ENCODE measurements around the gene ZP4.
A peak's percentile ranks its signal among the peaks of the same experiment; 100 is the strongest.

Gene ZP4, protein sequence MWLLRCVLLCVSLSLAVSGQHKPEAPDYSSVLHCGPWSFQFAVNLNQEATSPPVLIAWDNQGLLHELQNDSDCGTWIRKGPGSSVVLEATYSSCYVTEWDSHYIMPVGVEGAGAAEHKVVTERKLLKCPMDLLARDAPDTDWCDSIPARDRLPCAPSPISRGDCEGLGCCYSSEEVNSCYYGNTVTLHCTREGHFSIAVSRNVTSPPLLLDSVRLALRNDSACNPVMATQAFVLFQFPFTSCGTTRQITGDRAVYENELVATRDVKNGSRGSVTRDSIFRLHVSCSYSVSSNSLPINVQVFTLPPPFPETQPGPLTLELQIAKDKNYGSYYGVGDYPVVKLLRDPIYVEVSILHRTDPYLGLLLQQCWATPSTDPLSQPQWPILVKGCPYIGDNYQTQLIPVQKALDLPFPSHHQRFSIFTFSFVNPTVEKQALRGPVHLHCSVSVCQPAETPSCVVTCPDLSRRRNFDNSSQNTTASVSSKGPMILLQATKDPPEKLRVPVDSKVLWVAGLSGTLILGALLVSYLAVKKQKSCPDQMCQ

DNA sequence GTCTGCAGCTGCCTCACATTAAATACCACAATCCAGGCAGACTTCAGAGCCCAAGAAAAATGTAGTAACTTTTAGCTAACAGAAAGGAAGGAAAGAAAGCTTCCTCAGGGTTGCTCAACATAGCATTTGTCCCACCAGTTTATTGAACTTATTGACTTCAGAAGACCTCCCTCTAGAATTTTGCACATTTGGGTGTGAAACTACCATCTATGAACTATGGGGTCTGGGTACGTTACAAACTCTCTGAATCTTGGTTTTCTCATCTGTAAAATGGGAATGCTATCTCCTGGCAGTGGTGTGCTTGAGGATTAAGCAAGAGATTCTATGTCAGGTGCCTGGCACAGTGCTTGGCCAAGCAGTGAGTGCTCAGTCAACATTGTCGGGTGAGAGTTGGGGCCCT is at the start of gene ZP4:
TSS of gene ZP4 (minus strand) at position 101 of the 400 bp plus-strand sequence. CDS start 287 bp downstream, outside the sequence.
- DNase-seq, result no peak

DNA sequence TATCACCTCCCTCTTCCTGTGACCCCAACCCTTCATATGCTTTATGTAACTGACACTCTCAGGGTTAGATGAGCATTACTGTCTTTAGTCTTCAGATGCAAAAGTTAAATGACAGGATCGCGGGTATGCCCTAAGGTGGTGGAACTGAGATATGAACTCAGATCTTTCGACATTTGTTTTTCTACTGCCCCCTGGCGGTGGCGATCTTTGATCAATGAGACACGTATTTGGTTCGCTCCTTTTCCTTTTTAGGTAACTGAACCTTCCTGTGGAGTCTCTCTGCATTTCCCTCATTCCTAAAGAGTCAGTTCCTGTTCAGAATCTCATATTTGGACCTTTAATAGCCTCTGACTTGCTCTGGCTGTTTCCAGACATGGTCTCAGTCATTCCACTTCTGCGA is 47.8 kb upstream of the ZP4 start:
- peak; percentile 69 for DNase-seq

DNA sequence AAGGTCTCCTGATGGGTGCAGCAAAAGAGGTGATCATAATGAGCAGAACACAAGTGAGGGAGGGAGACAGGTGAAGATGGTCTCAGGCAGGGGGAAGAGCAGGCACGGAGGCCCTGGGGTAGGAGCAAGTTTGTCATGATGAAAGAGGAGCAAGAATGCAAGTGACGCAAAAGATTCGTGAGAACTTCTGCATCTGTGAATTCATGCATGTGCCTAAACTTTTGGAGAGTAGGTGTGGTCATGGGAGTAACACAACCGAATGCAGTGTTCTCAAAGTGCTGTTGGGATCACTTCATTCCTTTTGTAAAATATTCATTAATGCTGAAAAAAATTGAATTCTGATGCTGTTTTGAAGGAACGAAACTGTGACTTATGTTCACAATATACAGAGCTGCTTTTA is 47.3 kb upstream of the ZP4 start:
- no peak for DNase-seq

DNA sequence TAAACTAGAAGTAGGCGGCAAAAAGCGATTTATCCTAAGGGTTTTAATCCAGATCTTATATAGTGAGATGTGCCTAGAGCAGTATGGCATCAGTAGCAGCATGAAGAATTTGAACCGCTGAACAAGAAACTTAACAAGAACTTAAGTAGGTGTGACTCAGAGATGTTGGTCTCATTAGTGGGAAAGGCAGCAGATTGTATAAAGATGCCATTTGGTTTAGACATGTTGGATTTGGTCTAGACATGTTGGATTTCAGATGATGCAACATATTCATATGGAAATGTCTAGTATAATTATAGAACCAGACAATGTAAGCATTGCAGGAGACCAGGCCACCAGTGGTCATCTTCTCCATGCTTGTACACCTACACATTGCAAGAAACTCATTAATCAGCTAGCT is 42.1 kb upstream of the ZP4 start:
- DNase-seq, result no peak

DNA sequence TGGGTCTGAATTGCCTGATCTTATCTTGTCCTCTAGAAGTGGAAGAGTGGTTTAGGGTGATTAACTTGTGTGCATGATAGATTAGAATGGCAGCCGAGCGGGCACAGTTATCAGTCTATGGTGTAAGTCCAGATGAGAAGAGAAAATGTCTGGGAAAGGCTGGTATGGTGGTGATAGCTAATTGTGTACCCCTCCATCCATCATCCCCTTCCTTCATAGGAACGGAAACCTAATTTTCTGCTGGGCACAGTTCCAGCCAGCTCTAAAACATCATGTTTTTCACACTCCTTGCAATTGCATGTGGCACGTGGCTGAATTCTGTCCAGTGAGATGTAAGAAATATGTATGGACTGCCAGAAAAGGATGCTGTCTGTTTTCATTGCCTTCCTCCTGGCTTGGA is 40.9 kb upstream of the ZP4 start:
- DNase-seq, result no peak

DNA sequence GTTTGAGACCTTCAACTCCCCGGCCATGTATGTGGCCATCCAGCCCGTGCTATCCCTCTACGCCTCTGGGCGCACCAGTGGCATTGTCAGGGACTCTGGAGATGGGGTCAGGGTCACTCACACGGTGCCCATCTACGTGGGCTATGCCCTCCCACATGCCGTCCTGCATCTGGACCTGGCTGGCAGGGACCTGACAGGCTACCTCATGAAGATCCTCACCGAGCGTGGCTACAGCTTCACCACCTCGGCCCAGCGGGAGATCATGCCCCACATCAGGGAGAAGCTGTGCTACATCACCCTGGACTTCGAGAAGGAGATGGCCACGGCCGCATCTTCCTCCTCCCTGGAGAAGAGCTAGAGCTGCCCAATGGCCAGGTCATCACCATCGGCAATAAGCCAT is 36.5 kb upstream of the ZP4 start:
- DNase-seq, result no peak

DNA sequence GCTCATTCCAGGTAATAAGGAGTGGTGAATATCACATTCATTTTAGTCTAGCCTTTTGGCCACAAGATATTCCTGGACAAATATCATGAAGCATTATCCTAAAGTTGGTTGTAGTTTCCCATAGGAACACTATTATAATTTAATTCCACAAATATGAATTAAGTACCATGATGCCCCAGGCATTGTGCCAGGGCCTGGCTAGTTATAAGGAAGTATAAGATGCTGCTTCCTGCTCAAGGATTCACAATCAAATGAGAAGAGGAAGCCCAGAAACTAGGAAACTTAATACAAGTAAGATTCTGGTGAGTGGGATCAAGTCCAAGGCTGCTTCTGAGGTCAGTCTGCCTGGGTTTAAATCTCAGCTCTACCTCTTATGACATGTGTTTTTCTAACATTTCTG is 30.6 kb upstream of the ZP4 start:
- no peak for DNase-seq

DNA sequence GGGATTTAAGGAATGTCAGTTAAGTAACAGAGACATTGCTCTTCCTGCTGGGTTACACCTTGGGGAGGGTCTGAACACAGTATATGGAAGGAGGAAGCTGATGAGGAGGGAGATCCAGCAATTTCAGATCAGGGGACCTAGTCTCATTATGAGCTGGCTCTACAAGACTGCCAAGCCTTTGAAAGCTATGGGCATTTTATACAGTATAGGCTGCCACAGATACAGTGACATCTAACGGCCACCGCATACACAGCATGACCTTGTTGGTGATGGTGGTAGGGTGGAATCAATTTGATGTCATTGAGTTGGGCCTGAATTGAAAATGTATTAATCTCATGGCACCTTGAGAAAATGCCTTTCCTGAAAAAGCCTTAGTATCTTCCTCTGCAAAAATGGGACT is 22.6 kb upstream of the ZP4 start:
- DNase-seq, result no peak

DNA sequence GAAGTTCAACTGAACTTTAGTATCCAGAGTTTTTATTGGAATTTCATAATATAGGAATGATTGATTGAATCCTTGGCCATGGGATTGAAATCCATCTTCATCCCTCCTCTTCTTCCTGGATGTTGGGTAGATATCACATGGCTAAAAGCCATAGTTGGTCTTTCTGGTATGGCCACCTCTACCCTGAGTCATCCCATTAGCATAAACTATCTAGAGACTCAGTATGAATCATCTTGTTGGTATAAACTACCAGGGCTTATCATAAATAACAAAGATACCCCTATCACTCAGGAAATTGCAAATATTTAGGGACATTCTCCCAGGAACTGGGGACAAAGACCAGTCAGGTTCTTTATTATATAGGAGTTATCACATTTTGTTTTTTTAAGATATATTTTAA is 21.2 kb upstream of the ZP4 start:
- DNase-seq, result no peak

DNA sequence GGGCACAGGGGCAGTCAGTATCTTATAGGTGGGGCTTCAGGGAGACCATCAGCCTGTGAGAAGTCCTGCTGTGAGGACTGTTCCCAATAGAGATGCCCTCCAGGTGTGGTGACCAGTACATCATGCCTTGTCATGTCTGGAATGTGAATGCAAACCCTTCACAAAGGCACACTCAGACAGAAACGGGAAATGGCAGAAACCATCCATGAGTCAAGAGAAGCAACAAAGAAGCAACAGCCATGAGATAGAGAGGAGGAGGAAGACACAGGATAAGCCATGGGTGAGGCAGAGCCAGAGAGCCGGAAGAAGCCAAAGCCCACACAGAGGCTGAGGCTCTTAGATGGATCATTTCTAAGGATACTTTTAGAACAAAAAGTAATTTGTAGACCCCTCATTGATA is 20.1 kb upstream of the ZP4 start:
- DNase-seq, result no peak

DNA sequence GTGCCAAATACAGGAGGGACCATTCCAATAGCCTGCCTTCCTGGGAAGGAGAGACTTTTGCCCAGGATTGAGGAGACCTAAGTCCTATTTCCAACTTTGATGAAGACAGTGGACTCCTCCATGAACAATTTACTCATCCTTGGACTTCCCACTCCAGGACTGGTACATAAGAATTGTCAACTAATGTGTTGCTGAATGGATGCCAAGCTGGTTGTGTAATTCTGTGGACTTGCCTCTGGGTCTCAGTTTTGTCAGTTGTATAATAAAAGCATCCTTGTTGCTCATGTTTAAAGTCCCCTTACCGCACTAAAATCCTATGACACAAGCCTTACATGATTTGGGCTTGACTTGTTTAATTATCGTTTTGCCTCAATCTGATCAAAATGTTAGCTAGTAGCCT is 13.2 kb upstream of the ZP4 start:
- no peak for DNase-seq

DNA sequence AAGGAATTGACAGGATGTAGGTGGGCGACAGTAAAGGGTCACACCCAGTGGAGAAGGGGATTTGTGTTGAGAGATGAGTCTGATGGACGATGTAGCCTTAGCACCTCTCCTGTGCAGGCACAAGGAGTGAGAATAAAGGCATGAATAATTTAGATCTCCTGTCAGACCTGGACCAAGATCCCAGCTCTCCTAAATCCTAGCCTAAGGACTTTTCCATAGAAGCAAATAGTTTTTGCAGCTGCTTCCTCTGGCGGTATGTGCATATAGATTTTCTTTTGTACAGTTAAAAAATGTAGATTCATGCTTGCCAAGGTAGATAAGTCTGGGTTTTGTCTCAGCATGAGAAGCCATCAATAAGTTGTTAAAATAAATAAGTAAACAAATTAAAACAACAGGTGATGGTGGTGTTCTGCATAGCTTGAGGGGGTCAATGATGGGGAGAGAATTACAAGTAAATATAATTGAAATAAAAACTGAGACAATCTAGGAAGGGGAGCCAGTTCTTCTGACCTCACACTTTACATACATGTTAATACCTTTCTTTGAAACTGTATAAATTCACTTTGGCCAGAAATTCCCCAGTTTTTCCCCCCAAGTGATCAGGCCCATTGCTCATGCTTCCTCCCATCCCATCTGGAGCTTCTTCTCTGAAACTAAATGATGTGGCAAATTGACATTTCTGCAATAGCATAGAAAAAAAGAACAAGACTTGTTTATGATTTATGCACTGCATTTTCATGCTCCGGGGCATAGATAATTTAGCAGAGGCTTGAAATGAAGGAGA is 12.4 kb upstream of the ZP4 start:
- DNase-seq, result no peak

DNA sequence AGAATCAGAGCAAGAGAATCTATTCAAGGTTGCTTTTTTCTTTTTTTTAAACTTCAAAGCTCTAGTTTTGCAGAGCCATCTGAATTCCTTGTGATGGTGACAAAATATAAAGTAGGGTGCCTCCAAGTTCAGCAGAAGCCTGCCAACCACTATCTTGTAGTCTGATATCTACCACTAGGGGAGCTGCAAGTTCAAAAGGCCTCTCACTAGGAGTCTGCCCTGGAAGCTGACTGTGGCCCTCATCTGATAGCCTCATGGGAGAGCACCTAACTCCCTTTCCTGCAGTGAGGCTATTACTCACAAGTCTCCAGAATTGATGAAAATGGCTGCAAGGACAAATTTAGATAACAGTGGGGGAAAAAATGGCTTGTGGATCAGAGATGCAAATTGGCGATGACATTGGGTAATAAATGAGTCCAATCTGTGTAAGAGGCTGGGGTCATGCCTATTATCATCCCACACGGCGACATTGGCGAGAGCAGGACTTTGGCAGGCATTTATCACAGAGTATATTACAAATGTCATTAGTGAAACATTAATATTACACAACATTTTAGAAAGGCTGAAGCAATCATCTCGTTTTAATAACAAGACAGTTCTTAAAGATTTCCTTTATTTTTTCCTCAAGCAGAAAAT is 10.7 kb upstream of the ZP4 start:
- peak; percentile 49 for DNase-seq

DNA sequence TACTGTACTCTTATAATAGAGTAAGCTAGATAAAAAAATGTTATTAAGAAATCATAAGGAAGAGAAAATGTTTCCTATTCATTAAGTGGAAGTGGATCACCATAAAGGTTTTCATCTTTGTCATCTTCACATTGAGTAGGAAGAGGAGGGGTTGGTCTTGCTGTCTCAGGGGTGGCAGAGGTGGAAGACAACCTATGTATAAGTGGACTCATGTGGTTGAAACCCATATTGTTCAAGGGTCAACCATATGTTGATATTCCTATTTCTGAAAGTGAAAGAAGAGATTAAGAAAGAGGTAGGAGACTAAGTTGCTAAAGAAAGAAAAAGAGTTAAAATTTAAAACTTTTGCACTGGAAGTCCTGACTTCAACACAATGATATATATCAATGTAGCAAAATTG is 4.9 kb upstream of the ZP4 start:
- no peak for DNase-seq

DNA sequence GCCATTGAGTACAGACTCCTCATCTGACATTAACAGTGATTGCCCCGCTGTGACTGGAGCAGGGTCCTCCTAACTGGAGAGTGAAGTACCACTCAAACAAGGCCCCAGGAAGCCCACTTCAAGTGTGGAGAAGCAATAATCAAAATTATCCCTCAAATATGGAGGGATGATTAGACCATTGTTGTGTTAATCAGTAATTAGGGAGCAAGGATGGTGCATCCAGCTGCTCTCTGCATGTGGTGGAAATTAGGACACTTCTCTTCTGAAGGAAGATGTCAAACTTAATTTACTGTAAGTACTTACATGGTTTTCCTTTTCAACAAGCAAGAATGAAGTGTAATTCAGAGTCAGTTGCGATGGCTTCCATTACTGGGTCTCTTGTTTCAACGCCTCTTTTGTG is 3.4 kb upstream of the ZP4 start:
- no peak for DNase-seq

DNA sequence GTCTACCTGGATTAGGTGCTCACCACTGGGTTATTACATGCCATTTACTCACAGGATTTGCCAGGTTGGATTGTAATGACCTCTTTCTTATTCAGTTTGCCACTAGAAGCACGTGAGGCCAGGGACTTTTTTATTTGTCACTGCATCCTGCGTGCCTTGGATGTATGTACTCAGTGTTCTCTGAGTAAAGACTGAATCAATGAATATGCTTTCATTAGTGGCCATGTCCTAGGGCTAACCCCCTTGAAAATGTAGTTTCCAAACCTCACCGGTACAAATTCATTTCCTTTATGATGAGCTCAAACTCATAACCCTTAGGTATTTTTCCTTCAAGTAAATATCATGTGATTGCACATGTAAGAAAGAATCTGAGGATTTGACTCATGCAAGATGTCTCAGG is 1.3 kb upstream of the ZP4 start:
- DNase-seq, result no peak

DNA sequence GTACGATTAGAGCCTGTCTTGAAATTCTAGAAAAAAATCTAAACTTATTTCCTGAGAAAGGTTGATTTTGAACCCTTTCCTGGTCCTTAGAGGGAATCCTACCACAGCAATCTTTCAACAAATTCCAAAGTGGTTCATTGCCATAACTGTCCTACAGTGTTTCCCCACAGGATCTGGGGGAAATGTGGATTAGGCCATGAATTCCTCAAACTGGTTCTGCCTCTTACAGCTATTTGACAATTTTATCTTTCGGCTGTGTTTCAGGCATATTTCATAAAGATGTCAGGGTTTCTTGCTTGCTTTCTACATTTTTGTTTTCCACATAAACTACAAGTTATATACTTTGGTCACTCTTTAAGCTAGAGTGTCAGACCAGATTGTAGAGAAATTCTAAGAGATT is 544 bp upstream of the ZP4 start:
- no peak for DNase-seq

DNA sequence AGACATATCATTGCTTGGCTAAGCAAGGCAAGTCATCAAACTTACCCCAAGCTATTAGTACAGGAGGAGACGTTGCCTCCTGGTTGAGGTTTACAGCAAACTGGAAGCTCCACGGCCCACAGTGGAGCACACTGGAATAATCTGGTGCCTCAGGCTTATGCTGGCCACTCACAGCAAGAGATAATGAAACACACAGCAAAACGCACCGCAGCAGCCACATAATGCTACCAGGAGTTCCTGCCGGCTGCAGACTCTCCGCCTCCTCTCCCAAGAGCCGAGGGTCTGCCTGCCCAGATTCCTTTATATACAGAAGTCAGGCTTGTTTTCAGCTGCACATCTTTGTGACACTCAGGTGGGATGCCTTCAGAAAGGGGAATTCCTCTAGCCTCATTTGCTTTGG is 306 bp downstream of the ZP4 start:
- no peak for DNase-seq

DNA sequence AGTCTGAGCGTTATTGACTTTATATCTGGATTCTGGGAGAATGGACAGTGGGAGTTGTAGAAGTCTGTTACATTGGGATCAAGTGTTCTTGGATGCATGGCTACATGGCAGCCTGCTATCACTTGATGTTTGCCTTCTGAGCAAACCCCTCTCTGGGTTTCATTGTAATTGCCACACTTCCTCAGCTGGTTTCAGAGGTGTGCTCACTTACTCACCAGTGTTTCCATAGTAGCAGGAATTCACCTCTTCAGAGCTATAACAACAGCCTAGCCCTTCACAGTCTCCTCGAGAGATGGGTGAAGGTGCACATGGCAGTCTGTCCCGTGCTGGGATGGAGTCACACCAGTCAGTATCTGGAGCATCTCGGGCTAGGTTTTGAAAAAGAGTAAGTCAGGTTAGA is 2.6 kb downstream of the ZP4 start:
- DNase-seq, result no peak

DNA sequence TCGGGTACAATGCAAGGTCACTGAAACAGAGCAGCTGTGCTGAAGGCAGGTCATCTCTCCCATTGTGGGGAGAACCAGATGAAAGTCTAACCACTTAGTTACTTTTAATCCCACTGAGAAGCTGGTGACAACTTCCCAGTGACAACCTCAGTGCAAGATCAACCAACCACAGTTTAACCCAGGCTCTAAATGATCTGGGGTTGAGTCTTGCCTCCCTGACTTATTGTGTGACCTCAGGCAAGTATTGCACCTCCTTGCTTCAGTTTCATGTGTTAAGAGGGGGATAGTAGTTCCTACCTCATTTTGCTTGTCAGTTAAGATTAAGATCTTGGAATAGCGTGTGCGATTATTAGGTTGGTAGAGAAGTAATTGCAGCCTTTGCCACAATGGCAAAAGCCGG is 3.2 kb downstream of the ZP4 start:
- DNase-seq, result no peak

DNA sequence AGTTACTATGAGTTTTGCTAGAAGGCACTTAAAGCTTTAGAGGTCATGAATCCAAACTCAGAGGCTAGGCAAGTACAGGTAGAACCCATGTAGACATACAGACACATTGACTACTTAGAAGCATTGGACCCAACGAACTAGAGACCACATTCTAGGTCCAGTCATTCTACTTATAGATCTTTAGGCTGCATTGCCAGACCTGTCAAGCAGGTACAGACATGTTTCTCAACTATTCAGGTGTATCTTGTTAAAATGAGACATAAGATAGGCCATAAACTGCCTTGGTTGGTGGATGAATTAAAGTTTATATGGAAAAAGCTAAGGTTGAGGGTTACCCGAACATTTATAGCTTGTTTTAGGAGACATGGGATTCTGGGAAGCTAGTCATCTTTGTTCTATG is 6.5 kb downstream of the ZP4 start:
- no peak for DNase-seq

DNA sequence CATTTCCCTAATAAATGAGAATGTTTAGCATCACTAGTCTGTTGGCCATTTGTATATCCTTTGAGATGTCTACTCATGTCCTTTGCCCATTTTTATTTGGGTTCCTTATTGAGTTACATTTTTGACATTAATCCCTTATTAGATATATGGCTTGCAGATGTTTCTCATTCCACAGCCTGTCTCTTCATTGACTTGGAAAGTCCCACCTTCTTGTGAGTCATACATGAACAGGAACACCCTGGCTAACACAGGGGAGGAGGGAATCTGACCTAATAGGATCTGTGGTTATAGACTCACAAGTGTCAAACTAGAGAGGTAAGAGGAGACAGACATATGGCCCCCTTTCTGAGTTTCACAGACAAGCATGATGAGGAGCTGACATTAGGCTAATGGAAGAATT is 11.5 kb downstream of the ZP4 start:
- DNase-seq, result no peak

DNA sequence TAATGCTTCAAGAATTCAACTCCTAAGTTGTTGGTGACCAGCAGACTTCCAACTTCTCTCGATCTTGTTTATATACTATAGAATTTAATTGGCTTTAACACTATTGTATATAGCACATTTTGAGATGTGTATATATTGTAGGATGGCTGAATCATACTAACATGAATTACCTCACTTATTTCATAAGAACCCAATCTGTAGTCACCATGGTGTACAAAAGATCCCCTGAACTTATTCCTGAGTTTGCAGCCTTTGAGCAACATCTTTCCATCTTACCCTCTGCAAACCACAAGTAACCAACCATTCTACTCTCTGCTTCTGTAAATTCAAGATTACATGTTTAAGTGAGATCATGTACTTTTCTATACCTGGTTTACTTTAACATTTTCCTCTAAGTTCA is 12.3 kb downstream of the ZP4 start:
- no peak for DNase-seq

DNA sequence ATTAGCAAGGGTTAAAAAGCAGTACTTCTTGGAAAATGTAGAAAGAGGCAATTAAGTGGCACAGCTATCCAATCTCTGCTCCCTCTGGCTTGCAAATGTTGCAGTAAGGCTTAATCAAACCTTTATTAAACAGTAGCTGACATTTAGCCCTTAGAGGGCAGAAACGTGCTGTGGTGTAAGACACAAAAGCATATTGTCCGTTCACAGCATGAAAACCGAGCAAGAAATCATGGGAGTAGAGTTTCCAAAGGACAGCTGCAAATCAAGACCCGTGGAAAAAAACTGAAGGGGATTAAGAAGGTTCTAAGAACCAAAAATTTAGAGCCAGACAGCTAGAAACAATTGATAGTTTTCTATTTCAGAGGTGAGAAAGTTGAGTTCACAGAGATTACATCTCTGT is 13.1 kb downstream of the ZP4 start:
- DNase-seq, result no peak

Data from RPMI8226 (cell line).